NCI-H1417 treated with DMSO at 0.1 percent for 48 hours (cell line): ENCODE data around the gene BTRC.

Source experiments
- DNase-seq: peaks from one replicate; lab custom pipeline; 2025; lab: John Stamatoyannopoulos, UW

Gene BTRC

DNA sequence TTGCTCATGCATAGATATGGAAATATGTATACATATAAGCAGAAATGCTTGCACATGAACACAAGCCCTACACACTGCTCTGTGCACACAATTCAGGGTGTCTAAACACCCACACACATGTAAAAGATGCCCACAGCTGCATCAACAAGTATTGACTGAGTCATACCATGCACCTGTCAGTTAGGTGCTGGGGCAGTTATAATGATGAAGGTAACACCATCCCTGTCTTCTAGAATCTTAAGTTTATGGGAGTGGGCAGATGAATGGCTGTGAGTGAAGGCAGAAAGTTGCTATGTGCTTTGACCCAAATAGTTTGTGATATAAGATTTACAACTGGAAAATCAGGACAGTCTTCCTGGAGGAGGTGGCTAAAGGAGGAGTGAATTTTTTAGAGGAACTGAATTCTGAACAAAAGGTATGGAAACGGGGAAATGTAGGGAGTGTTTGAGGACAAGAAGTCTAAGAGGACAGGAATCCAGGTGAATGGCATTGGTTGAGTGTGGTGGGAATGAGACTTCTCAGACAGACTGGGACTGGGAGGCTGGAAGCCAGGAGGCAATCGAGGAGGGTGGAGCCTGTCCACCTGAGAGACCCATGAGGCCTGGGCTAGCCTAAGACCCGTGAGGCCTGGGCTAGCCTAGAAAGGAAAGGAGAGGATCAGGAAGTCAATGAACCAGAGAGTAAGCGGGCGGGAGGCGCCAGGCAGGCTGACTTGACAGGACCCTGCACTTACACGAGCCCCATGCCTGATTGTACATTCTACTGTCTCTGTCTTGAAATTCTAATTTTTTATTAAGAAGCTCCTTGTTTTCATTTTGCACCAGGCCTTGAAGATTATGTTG is 213.4 kb downstream of the BTRC start:
- no peak for DNase-seq

DNA sequence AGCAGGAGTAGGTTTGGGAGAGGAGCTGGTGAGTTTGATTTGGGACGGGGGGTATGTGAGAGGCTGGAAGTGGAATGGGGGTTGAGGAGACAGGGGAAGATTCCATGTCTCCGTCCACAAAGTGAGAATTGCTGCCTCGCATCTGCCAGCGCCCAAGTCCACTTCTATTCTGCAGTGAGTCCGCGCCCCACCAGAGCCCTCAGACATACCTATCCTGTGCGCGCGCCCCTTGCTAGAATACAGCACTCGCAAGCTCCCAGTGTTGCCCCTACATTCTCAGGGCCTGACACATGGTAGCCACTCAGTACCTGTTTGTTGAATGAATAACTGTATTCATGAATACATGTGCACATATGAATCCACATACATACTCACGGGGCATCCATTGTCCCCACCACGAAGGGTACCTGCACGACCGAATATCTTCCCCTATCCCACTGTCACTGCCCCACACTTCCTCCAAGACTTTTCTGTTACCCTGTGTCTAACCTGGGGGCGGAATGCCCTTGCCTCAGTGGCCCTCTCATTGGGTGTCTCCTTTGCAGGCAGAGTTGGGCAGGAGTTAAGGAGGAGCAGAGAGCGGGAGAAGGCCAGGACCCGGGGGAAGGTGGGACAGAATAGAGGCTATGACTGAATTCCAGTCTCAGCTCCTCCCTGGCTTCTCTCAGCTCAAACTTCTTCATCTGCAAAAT is 214.2 kb downstream of the BTRC start:
- DNase-seq = no peak

DNA sequence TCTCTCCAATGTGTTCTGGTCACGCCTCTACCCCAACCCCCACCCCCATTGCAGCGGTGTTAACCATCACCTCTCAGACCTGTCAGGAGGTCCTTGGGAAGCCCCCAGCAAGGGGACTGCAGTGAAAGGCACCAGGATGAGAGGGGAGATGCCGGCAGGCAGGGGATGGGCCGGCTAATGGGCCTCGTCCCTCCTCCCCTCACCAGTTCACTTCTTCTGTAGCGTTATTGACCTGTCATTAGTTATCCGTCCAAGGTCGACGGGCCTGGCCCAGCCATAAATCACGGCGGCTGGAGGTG is 215.3 kb downstream of the BTRC start:
- no peak for DNase-seq

DNA sequence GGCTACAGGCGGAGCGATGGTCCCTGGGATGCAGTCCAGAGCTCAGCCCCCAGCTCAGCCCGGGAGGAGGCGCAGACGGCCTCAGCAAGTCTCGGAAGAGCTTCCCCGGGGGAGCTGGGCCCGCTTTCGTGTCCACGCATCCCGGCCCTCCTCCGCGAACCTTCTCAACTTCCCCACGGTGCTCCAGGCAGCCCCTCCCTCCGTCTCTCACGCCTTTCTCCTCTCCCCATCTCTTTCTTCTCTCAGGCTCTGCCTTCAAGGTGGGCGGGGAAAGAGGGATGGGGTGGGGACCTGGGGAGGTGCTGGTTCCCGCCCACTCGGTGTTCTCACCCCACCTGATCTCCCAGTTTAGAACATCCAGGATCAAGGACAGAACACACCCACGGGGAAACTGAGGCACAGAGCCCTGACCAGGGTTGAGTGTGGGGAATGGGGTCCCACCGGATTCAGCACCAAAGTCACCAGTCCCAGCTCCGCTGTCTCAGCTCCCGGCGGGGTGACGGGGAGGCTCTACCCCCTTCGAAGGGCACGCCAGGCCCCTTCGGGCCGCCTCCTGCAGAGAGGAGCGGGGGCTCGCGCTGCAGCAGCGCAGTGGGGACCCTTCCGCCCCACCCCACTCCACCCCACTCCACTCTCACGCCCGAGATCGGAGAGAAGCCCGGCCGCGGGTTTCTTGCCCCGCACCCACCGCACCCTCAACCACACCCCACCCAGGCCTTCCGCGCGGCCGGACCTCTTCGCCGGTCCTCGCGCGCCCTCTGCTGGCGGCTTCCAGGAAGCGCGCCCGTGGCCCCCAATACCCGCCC is 215.9 kb downstream of the BTRC start:
- no peak for DNase-seq

DNA sequence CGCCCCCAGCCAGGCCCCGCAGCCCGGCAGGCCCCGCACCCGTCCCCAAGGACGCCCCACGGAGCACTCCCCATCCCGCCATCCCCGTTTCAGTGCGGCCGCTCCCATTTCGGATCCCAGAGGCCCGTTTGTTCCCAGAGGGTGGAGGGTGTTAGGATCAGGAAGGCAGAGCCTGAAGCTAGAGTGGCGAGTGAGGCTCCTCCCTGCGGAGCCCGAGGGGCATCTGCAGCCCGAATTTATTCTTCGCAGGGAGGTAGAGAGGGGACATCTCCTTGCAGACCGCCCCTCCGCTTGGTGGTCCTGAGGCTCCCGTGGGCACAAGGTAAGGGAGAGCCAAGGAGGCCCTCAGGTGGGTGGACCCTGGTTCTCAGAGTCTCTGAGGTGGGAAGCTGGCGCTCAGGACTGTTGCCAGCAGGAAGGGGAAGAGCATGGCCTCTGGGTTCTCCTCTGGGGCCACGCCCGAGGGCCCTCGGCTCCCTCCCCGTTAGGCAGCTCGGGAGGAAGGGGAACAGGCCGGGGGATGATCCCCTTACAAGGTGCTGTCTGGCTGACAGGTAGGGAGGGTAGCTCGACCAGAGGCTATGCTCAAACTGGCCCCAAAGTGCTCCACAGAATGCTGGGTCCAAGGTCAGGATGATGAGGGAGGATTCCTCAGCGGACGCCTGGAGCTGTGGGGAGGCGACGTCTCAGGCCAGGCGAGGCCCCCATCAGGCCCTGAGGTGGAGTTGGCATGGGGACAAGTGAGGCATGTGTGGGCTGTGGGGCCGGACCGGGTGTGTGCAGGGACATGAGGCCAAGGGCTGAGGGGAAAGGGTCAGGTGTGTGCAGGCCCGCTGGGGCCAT is 216.7 kb downstream of the BTRC start:
- DNase-seq = no peak

DNA sequence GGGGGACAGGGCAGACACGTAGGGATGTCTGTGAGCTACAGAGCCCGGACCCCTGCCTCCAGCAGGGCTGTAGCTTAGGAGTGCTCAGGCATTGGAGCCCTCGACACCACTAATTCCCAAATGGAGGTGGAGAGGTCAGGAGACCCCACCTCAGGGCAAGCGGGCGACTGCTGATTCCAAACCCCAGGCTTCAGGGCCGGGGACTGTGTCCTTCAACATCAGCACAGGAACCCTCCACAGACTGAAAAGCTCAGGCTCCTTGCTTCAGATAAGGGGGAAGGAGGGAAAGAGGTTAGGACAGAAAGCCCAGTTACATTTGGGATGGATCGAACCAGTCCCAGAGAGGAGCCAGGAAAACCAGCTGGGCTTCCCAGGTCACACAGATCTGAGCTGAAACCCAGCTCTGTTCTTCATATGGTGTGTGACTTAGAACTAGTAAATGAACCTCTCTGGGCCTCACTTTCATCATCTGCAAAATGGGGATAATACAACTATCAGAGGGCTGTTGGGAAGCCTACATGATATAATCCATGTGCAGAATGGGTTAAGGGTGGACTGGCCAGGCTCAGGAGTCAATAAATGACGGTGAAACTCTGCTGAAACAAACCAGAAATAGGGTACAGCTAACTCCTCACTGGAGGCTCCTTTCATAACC is 217.4 kb downstream of the BTRC start:
- no peak for DNase-seq

DNA sequence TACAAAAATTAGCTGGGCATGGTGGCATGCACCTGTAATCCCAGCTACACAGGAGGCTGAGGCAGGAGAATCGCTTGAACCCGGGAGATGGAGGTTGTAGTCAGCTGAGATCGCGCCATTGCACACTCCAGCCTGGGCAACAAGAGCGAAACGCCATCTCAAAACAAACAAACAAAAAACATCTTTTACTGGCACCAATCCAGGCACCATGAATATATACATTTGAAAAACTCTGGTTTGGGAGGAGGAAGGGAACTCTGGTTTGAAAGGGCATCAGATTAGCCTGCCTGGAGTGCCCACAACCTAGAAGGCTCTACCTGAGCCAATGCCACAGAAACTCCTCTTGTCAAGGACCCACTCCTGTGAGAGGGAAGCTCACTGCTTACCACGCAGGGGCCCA is 218.2 kb downstream of the BTRC start:
- no peak for DNase-seq

DNA sequence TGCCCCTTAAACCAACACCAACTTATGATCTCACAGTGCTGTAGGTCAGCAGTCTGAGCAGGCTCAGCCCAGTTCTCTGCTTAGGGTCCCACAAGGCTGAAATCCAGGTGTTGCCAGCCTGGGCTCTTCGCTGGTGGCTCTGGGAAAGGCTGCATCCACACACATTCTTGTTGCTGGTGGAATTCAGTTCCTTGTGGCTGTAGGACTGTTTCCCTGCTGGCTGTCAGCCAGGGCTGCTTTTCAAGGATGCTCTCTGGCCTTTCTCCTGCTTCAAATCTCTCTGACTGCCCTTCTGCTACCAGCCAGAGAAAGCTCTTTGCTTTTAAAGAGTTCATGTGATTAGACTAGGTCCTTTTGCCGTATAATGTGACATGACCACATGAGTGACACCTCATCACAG is 218.8 kb downstream of the BTRC start:
- DNase-seq = no peak

DNA sequence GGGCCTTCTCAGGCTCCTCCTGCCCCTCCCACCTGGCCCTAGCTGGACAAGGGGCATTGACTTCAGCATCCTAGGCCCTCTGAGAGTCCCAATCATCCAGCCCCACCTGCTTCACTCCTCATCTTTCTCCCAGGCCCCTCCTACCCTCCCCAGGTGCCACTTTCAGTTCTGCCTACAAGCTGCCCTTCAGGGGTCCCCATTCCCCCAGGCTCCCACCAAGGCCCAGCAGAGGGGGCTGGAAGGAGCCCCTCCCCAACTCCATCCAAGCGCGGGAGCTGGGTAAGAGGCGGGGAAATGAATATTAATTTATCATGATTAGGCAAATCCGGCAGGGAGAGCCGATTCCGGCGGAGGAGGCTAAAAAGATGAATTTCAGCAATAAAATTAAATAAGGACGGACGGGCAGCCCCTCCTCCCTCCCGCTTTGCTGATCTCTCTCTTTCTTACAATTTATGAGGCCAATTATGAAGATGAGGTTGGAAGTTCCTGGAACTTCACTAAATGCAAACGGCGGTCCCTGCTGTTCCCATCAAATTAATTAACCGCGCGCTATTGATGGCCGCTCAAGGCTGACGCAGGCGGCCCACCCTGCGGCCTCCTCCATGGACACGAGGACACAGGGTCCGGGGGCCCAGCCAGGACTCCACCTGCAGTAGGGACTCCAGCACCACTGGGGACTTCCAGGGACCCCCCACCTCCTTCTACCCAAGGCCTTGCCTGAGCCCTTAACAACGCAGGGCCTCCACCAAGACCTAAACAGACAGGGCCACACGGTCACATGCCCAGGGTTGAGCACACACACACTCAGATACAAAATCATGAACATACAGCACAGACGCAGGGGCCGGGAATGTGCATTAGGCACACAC is 220.2 kb downstream of the BTRC start:
- DNase-seq = no peak

DNA sequence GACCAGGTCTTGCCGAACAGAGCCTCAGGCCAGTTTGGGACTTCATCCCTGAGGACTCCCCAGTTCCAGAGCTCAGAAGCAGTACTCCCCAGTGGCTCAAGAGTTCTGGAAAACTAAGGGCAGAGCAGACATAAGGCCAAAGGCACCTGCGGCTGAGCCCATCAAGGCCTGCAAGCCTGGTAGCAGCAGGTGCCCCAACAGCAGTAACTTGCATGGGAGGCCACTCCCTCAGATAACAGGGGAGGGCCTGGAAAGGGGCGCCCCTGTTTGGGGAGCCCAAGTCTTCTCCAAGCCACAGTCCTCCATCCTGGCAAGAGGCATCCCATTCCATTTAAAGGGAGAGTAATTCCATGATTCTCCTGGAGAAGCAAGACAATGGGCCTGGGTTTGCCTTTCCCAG is 221.1 kb downstream of the BTRC start:
- DNase-seq = no peak

DNA sequence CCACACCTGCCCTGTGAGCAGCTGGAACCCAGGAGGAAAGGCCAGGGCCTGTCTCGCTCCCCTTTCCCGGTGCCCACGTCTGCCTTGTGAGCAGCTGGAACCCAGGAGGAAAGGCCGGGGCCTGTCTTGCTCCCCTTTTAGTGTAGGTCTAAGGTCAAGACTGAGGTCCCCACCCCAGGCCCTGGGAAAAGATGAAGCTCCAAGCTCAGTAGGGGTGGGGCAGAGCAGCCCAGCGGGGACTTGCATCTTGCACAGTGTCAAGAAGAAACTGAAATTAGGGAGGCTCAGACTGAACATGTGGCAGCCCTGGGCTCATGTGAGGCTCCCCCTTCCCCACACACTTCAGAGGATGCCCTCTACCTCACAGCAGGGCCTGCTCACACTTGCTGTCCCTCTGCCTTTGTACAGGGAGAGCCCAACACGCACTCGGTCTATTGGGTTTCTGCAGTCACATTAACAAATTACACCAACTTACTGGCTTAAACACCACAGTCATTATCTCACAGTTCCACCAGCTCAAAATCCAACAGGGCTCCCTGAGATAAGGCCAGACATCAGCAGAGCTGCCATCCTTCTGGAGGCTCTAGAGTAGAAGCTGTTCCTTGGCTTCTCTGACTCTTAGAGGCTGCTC is 221.7 kb downstream of the BTRC start:
- no peak for DNase-seq

DNA sequence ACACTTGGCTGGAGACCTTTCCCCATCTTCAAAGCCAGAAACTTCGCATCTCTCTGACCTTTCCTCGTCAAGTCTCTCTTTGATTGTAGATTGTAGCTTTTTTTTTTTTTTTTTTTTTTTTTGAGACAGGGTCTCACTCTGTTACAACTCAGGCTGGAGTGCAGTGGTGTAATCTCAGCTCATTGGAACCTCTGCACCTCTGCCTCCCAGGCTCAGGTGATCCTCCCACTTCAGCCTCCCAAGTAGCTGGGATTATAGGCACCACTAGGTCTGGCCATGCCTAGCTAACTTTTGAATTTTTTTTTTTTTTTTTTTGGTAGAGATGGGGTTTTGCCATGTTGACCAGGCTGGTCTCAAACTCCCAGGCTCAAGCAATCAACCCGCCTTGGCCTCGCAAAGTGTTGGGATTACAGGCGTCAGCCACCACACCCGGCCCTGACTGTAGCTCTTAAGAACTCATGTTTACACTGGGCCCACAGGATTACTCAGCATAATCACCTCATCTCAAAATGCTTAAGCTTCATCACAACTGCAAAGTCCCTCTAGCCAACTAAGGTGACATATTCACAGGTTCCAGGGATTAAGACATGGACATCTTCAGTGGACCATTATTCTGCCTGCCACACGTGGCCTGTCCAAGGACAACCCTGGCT is 222.4 kb downstream of the BTRC start:
- DNase-seq = no peak

DNA sequence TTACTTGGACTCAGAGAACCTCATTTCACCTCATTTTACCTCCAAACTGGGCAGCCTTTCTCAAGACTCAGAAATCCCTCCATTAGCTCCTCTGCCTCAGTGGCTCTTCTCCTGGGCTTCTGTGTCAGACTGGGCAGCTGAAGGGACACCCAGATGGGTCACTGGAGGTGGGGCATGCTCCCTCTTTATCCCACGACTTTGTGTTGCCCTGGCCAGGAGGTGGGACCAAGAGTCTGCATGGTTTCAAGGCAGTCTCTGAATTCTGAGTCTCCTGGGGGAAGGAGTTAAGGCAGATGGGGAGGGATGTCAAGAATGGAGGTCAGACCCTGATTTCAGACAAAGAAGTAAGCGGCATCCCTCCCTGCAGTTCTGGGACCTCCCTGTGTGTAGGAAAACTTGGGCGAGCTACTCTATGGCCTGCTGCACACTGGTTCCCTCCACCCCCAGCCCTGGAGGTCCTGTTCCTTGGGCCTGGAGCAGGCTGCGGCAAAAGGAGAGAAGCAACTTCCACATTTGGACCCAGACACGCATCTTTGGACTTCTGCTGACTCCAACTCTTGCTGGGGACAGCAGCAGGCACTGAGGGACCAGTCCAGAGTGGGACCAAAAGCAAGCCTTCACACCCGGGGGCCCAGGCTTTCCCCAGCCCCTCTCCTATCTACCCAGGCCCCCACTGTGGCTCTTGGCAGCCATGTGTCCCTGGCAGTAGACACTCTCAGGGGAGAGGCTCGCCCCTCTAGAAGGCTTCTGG is 223.3 kb downstream of the BTRC start:
- DNase-seq = no peak

DNA sequence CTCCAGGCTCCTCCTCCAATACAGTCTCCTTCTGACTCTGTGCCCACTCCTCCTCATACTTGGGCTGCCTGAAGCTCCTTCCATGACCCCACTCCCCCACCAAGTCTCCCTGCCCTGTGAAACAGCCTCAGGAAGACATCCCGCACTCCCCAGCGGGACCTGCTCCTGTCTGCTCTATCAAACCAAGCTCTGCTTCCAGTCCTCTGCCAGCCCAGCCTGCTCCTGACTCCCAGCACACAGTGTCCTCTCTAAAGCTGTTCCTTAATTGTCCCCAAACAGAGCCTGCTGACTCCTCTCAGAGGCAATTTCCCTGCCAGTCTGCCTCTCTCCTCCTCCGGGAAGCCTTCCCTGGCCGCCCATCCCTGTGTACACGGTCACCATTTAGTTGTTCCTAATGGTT is 224.2 kb downstream of the BTRC start:
- DNase-seq = no peak

DNA sequence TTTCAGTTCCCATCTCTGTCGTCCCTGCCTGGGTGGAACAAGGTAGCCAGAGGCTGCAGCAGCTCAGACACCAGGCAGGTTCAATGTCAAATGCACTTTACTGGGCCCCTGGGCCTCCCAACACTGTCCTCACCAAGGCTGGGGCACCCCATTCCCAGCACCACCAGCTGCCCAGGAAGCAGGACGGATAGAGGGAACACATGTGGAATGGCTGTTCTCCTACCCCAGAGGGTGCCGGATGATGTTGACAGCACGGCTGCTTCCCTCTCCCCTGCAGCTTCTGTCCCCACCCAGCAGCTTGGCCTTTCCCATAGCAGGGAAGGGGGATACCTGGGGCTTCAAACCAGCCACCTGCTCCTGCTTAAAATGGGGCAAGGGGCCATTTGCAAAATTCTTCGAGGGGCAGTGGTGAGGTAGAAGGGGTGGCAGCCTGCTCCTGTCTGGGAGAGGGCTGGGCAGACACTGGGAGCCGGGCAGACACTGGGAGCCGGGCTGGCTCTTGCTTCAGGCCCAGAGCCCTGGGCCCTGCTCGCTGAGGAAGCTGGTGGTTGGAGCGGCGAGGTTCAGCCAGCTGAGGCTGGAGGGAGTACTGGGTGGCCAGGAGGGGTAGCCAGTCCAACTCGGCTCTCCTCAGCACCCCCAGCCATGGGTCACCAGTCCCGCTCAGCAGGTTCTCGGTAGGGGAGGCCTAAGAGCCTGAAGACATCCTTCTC is 225.0 kb downstream of the BTRC start:
- no peak for DNase-seq

DNA sequence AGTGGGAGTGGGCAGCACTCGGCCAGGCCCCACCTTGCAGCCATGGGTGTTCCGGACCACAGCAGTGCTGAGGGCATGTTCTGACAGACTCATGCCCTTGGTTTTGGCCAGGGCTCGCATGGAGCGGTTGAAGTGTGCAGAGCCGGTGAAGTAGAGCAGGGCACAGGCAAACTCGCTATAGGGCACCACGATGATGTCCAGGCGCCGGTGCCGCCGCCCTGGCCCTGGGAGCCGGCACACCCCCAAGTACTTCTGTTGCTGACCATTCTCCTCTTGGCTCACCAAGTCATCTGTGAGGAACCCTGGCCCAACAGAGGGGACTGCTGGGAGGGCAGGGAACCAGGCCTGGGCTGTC is 225.5 kb downstream of the BTRC start:
- DNase-seq = no peak

DNA sequence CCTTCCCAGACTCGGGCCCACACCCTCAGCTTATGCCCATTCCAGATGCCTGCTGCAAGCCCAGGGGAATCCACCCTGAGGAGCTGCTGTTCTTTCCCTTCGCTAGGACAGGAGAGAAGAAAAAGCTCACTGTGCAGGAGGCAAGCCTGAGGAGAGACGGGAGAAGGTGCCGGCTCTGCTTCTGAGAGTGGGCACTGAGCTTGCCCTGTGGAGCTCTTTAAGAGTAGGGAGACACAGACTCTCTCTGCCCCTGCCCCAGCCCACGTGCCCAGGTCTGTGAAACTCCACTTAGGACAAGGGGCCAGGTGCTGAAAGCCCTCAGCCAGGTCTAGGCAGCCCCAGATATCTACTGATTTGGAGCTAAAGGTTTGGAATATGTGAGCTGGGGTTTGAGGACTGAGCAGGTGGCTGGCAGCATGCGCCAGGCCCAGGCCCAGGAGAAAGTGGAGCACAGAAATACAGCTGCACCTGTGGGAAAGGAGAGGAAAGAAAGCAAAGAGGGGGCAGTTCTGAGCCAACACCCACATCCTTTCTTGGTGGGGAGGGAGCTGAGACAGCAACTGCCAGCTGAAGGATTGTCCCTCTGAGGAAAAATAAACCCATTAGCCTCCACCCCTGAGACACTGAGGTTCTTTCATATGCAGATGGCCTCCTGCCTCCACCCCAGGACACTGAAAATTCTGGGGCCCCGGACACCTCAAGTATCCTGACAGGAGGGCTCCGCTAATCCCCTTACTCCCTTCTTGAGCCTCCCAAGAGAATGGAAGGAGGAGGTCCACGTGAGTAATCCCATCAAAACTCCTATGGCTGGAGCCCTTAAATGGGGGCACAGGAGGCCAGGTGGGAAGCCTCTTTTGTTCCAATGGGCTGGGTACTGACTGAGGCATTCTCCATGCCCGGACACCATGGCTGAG is 226.8 kb downstream of the BTRC start:
- DNase-seq = no peak
